Nephron progenitor cell (in vitro differentiated cells): ENCODE measurements around the gene ADAMTS5.

Experiments
- DNase-seq: peaks from one replicate; pipeline ENCODE4 v3.0.0; 2021
- H3K27ac Mint-ChIP-seq: 2 replicates; pipeline ENCODE4 v1.8.0; 2021; ENCODE audit warnings: mild to moderate bottlenecking, moderate library complexity, mixed read lengths
- H3K27me3 Mint-ChIP-seq: 2 replicates; pipeline ENCODE4 v1.8.0; 2021; ENCODE audit warnings: mild to moderate bottlenecking, low read depth, mixed read lengths; ENCODE audit not compliant: poor library complexity
- H3K36me3 Mint-ChIP-seq: 2 replicates; pipeline ENCODE4 v1.8.0; 2021; ENCODE audit warnings: low read depth, mixed read lengths
- H3K4me1 Mint-ChIP-seq: 2 replicates; pipeline ENCODE4 v1.8.0; 2021; ENCODE audit warnings: mixed read lengths
- H3K4me3 Mint-ChIP-seq: 2 replicates; pipeline ENCODE4 v1.8.0; 2021; ENCODE audit warnings: mild to moderate bottlenecking, moderate library complexity, mixed read lengths
- H3K9me3 Mint-ChIP-seq: 2 replicates; pipeline ENCODE4 v1.8.0; 2021; ENCODE audit warnings: mild to moderate bottlenecking, moderate library complexity, mixed read lengths
- CTCF ChIP-seq: fragments of 200-600 bp; sonication (generic); IDR thresholded peaks from 2 replicates; pipeline ENCODE4 v1.5.0; 2021; ENCODE audit warnings: antibody characterized with exemption

ADAMTS5 gene

GRCh38 chr21:26934383-26934782, 32.5 kb downstream of the ADAMTS5 start:
- Mint-ChIP-seq H3K27me3 (no peaks in the 10 kb centered on the region), H3K4me1 (no peaks in the 10 kb centered on the region), H3K27ac (no peak overlapping the region), H3K9me3 (no peaks in the 10 kb centered on the region), H3K4me3 (no peak overlapping the region), H3K36me3 (no peaks in the 10 kb centered on the region)
- no peak for DNase-seq
- no peak for TF ChIP-seq CTCF

GRCh38 chr21:26933448-26933847, 33.4 kb downstream of the ADAMTS5 start:
- Mint-ChIP-seq H3K9me3 (no peaks in the 10 kb centered on the region), H3K4me1 (no peaks in the 10 kb centered on the region), H3K36me3 (no peaks in the 10 kb centered on the region), H3K27ac (no peak overlapping the region), H3K4me3 (no peak overlapping the region), H3K27me3 (no peaks in the 10 kb centered on the region)
- DNase-seq, result no peak
- TF ChIP-seq CTCF, result no peak

GRCh38 chr21:26925636-26926035, 41.3 kb downstream of the ADAMTS5 start:
- Mint-ChIP-seq H3K4me3 (no peak overlapping the region), H3K4me1 (no peaks in the 10 kb centered on the region), H3K9me3 (no peaks in the 10 kb centered on the region), H3K36me3 (no peaks in the 10 kb centered on the region), H3K27ac (no peak overlapping the region), H3K27me3 (peaks cover 3% of the 10 kb centered on the region)
- TF ChIP-seq CTCF, result no peak
- no peak for DNase-seq

- no peaks in the 10 kb centered on the region for H3K9me3 Mint-ChIP-seq
These were observed 41.8 kb downstream of the ADAMTS5 start for GRCh38 chr21:26925122-26925521.

GRCh38 chr21:26923986-26924385, 42.9 kb downstream of the ADAMTS5 start:
- Mint-ChIP-seq H3K4me1 (no peaks in the 10 kb centered on the region), H3K27ac (no peak overlapping the region), H3K36me3 (no peaks in the 10 kb centered on the region), H3K4me3 (no peak overlapping the region), H3K27me3 (peaks cover 3% of the 10 kb centered on the region), H3K9me3 (no peaks in the 10 kb centered on the region)
- DNase-seq, result no peak
- TF ChIP-seq CTCF, result no peak

More at GRCh38 chr21:26925122-26925521, 41.8 kb downstream of the ADAMTS5 start:
- H3K27me3 Mint-ChIP-seq, result peaks cover 3% of the 10 kb centered on the region
- no peaks in the 10 kb centered on the region for H3K4me1 Mint-ChIP-seq
- TF ChIP-seq CTCF, result no peak
- no peaks in the 10 kb centered on the region for H3K36me3 Mint-ChIP-seq
- no peak overlapping the region for H3K4me3 Mint-ChIP-seq
- H3K27ac Mint-ChIP-seq, result no peak overlapping the region
- DNase-seq, result no peak

- TF ChIP-seq CTCF, result no peak
- Mint-ChIP-seq H3K4me3 (no peak overlapping the region), H3K4me1 (peaks cover 6% of the 10 kb centered on the region), H3K27ac (no peak overlapping the region), H3K36me3 (no peaks in the 10 kb centered on the region), H3K9me3 (no peaks in the 10 kb centered on the region), H3K27me3 (no peaks in the 10 kb centered on the region)
- DNase-seq, result no peak
These were observed 46.8 kb downstream of the ADAMTS5 start for GRCh38 chr21:26920055-26920454.
